ENCODE results near the gene LIPC.

Gene LIPC

DNA sequence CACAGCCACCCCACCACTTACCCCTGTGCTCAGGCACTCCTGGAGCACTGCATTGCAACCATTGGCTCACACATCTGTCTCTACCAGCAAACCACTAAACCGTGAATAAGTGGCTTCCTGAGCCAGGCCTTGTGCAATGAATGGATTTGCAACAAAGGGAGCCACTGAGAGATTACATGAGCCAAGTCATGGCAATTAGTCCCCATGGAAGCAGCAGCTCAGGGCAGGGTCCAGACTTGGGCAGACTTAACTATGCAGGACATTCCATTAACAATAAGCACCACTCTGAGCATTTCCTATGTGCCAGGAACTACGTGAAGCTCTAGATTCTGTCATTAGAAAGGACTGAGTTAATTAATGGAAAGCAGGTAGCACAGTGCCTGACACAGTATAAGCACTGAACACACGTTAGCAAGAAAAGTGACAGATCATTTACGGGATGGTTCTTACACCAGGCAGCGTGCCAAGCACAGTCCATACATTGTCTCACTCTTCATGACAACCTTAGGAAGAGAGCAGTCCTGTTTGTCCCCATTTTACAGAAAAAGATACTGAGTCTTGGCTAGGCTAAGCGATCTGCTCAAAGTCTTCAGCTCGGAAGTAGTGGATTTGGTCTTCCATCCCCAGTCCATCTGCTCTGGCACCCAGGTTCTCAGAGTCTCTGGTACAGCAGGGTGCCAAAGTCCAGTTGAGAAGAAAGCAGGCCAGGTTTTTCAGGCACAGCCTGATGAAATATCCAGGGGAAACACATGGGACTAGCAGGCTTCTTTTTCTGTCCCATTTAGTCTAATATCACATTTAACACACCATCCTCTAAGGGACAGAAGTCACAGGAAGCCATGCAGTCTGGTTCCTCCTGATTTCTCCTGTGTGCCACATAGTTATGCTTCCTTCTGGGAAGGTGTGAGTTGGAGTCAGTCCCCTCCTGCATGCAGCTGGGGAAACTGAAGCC is 44.1 kb downstream of the LIPC start:
- DNase-seq (ENCODE audit: low spot score) = peak; percentile 29

DNA sequence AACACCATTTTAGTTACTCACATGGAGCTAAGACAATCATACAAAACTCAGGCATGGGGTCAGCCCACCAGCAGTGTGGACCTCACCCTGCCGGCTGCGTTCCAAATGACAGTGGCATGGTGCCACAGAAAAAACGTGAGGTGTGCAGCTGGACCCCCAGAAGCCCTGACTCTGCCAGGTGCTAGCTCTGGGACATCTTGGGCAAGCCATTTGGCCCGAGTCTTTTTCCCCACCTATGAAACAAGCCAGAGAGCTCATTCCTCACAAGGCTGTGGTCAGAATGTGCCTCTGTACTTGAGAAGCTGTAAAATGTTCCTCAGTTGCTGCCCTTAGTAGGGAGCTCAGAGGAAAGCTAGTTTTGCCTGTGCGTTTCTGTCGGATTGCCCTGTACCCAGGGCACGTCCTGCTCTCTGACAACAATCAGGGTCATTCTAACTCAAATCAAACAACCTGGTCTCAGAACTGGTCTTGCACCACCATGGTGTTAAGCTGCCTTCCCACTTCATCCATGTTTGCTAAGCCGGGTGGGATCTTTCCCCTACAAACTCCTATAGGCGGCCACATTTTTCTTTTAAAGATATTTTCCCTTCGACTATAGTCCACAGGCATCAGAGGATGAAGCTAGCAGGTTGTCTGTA is 44.9 kb downstream of the LIPC start:
- DNase-seq (ENCODE audit: low spot score) = no peak

DNA sequence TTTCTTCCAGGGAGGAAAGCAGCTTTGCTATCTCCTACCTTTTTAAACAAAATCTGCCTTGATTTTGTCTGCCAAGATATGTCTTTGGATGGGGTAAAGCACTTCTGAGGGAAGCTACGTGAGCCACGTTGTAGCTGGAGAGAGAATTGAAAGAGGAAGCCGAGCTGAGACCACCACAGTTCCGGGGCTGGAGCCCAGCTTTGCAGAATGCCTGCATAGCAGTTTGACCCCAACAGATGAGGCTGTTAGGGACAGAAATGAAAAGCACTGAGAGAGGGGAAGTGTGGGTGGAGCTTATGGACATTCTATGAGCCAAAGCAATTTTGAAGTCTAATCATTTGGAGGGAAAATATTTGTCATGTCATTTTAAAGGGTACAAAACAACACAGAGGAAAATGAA is 45.4 kb downstream of the LIPC start:
- peak; percentile 39 for DNase-seq (ENCODE audit: low spot score)

DNA sequence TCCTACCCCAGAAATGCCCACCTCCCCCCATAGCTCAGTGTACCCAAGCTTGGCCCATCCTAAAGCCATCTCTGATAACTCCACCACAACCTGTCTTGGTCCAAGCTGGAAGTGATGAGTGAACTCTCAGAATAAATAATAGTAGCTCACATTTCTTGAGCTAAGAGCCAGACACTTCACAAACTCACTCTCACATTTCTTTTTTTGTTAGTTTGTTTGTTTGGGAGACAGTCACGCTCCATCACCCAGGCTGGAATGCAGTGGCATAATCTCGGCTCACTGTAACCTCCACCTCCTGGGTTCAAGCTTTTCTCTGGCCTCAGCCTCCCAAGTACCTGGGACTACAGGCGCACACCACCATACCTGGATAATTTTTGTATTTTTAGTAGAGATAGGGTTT is 46.2 kb downstream of the LIPC start:
- DNase-seq (ENCODE audit: low spot score) = no peak

DNA sequence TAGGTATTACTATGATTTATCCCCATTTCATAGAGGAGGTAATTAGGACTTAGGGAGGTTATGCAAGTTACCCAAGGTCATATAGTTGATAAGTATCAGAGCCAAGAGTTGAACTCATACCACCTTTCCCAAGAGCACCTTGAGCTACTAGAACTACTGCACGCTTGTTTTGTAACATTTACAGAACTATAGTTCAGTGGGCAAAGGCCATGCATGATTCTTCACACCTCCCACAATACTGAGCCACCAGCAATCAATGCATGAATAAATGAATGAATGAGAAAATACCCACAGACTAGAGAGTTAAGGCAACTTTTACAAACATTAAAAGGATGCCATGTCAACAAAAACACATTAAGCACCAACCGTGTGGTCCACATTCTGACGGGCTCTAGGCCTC is 46.8 kb downstream of the LIPC start:
- DNase-seq (ENCODE audit: low spot score) = no peak

DNA sequence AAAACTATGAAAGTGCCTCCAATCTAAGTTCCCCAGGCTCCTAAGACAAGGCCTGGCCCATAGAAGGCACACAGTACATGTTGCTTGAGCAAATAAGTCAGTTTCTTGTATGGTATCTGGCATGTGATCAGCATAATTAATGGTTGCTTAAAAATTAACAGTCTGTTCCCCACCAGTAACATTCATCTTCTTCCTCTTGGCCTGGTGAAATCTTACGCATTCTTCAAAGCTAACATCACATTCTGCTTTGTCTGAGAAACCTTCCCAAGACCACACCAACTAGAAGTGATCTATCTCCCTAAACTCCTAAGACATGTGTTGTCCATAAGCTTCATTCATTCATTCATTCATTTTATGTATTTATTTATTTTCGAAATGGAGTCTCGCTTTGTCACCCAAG is 48.1 kb downstream of the LIPC start:
- DNase-seq (ENCODE audit: low spot score) = no peak

DNA sequence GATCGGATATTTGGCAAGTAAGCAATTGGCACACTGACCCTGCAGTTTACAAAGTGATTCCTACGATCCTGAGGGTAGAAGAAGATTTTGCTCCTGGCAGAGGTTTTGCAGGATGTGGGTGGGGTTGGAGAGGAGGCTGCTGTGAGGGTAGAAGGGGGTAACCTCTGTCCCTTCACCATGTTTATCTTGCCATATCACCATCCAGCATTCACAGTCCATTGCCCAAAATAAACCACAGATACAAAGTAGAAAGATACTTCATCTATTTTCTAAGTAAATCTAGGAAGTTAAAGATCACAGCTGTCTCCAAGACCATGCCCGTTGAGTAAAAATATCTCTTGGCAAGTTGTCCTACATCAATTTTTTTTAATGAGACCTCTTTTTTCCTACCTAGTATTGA is 51.6 kb downstream of the LIPC start:
- DNase-seq (ENCODE audit: low spot score) = no peak

DNA sequence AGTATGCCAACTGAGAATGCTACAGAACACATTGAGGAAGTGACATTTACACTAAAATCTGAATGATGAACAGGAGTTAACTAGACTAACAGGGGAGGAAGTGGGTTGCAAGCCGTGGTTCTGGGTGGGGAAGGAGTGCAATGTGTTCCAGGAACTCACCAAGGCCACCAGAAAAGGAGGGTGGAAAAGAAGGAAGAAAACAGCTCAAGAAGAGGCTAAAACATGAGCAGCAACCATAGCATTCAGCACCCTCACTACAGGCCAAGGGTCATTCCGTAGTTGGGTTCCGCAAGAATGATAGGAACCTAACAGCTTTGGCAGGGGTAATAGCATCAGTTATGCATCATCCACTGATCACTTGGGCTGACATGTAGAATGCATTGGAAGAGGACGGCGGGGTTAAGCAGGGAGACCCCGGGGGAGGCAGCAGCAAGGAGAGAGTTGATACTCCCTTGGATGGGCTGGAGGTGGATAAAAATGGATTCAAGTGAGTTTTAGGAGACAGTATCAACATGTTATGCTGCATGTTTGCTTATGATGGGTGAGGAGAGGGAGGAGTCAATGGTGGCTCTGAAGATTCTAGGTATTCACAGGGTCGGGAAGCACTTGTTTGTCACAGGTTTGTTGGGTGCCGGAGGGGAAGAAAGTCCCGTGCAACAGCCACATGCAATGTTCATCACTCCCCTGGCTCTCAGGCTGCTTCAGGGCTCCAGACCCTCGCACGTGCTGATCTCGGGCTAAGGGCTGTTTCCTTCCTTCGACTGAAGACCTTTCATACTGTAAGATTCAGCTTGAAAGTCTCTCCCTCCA is 53.2 kb downstream of the LIPC start:
- DNase-seq (ENCODE audit: low spot score) = peak; percentile 46

DNA sequence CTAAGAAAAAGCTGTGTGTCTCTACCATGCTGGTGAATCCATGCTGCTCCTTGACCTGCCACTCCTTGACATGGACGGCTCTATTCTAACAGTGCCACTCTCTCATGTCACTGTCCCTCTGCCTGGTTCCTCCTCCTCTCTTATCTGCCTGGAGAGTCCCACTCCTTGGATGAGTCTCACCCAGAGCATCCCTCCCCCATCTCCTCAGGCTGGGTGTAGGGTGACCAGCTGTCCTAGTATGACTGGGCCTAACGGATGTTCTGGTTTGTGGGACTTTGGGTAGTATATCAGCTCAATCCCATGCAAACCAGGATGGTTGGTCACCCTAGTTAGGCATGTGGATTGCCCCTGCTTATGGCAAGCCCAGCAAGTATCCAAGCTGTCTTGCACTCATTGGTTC is 54.3 kb downstream of the LIPC start:
- no peak for DNase-seq (ENCODE audit: low spot score)

DNA sequence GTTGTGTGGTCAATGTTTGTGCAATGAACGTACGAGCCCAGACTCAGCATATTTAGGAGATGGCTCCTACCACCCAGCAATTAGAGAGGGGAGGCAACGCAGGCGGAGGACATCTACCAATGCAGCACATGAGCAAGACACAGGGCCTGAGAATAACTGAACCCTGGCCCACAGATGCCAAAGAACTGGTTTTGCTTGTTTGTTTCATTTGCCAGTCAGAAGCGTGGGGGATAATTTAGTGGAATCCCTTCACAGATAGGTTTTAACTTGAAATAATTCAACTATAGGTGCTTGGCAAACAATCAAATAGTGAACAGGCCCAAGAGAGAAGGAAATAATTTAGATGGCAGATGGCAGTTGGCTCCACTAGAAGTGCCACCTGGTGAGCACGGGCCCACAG is 54.8 kb downstream of the LIPC start:
- no peak for DNase-seq (ENCODE audit: low spot score)

DNA sequence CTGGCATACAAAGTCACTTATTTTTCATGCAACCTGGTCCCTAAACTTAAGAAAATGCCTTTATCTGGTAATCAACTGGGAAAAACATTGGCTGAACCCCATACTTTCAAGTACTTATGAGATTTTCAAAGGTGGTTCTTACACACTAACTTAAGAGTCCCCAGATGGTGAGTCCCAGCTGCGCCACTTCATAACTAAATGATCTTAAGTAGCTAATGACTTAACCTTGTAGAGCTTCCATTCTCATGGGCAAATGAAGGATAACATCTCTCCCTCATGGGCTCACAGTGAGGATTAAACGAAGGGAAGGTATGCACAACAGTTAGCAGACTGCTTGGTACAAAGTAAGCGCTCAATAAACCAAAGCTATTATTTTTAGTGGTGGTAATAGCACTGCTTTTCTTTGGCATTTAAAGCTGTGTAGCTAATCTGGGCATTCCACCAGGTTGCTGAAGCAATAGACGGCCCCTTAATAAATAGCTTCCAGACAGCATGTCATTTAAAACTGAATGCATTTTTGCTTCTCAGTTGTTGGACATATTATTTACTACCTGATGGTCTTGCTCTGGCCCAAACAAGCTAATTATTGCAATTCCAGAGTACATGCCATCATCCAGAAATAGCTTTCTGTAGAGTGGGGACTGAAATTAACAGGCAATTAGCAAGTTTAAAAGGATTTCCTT is 55.4 kb downstream of the LIPC start:
- DNase-seq (ENCODE audit: low spot score) = no peak

DNA sequence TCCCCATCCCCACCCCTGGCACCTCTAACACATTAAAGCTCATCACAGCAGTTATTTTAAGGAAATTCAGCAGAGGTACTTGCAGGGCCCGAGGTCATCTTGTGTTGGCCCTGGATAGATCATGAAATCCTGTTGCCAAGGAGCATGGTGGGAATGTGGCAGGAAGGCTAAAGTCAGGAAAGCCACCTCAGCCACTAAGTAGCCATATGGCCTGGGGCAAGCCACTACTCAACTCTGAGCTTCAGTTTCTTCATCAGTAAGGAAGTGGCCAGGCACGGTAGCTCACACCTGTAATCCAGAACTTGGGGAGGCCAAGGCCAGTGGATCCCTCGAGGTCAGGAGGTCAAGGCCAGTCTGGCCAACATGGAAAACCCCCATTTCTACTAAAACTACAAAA is 55.9 kb downstream of the LIPC start:
- no peak for DNase-seq (ENCODE audit: low spot score)

DNA sequence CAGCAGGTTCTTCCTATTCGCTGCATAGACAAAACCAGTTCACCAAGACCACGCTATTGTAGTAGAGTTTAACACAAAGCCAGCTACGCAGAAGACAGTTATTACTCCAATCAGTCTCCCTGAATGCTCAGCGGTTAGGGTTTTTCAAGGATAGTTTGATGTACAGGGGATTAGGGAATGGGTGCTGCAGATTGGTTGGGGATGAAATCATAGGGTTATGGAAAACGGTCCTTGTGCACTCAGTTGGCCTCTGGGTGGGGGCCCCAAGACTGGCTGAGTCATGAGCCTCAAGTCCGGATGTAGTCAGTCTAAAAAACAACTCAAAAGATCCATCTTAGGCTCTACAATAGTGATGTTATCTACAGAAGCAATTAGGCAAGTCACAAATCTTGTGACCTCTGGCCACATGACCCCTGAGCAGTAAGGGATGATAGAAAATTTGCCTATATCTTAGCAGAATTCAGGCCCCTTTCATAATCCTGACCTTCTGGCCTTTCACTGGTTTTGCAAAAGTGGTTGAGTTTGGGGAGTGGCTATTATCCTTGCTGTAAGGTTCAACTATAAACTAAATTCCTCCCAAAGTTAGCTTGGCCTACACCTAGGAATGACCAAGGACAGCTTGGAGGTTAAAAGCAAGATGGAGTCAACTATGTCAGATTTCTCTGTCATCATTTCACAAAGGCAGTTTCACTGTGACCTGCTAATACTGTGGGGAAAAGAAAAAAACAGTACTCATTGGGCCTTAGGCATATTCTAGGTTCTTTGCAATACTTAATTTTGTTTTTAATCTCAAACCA is 57.7 kb downstream of the LIPC start:
- DNase-seq (ENCODE audit: low spot score) = no peak

DNA sequence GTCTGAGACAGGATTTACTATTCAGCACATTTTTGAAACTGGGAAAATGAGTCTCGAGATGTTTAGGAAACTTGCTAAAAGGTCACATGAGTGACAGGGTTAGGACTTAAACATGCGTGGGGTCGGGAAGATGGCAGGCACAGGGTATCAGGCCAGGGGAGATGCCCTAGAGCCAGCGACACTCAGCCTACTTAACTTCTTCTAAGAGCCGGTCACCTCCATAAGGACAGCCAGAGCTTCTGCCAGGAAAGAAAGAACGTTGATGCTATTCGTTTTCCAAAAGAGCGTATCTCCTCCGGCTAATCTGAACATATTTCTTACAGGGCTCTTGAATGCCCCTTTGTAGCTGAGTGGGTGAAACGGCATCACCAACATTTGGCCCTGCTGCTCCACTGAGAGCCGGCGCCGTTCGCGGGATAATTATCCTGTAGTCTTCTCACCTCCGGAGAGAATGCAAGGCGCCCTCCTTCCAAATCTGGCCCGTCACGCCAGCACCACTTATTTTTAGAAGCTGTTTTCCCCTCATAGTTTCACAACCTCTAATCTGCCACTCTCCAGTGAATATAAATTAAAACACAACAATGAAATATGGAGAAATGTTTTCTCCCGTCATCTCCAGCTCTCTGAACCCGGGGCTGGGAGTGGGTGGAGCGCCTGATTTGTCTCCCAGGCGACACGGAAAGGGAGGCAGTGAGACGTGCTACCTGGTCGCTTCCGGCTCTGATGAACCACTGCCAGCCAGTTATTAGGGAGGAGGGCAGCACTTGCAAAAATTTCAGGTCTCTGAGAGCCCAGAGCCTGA is 58.5 kb downstream of the LIPC start:
- no peak for DNase-seq (ENCODE audit: low spot score)

DNA sequence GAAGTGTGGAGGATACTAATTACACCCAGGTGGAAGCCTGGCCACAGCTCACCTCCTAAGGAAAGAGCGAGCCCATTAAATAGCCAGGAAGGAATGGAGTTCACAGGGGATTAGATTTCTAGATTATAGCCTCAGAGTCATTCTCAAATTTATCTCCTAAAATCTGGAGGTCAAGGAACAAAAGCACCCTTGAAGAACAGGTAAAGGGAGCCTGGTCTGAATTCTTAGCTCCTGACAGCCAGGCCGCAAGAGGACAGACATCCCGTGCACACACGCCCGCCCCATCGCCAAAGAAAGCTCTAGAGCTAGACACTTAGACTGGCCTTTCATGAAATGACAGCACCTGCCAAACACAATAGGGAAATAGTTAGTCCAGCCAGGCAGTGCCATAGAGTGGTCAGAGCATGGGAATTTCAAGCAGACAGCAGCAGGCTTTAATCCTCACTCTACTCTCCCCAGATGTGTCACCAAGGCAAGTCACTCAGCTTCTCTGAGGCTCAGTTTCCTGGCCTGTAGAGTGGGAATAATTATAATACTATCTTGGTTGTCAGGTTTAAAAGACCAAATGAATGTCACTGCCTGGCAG is 59.2 kb downstream of the LIPC start:
- DNase-seq (ENCODE audit: low spot score) = no peak

DNA sequence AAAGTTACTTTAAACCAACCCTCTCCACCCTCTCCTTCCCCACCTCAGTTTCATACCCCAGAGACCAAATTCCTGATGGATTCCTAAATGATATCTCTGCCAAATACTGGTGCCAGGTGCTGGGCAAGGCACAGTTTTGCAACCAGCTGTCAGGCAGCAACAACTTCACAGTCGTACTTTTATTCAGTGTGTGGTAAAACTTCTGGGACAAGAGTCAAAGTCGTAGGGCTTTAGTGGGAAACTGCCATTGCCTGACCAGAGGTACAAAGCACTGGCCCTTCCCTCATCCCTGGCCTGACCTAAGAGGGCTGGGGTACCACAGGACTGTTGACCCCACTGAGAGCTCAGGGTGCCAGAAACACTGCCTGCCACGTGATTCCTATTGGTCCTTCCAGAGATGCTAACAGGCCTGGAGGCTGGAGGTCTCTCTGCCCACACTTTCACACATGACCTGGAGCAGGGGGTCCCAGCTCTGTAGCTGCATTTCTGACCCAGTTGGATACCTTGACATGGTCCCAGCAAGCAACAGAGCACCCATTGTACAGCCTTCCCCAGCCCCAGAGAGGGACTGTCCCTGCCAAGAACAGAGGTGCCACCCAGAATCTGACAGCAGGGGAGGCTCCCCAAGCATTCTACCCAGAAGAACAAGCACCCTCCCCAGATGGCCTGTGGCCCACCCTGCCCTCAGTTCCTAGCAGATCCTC is 59.9 kb downstream of the LIPC start:
- DNase-seq (ENCODE audit: low spot score) = no peak

DNA sequence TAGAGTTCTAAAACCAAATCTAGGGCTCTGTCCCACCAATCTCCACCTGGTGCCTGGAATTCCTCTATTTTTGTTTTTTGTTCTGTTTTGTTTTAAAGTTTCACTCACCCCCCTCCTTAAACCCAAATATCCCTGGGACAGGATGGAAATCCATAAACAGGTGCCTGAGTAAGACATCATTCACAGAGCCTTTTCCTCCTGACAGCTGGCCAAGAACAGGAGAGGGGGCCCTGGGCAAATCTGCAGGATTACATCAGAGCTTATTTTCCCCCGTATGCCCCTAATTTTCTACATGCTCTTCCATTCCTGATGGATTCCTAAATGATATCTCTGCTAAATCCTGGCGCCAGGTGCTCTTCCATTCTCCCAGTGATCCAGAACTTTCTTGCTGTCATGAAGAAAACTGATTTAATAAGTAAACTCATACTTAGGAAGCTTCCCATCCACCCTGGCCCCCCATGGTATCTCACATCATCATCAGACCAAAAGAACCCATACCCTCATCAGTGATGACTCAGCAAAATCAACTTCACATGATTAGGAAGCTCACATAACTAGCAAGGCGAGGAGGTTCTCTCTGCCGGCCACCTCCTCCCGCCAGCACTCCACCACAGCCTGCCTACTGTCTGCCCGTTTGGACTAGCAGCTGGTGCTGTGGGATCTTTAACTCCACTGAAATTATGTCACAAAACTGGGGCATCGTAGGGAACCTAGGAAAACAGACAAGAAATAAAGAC is 61.0 kb downstream of the LIPC start:
- DNase-seq (ENCODE audit: low spot score) = no peak

DNA sequence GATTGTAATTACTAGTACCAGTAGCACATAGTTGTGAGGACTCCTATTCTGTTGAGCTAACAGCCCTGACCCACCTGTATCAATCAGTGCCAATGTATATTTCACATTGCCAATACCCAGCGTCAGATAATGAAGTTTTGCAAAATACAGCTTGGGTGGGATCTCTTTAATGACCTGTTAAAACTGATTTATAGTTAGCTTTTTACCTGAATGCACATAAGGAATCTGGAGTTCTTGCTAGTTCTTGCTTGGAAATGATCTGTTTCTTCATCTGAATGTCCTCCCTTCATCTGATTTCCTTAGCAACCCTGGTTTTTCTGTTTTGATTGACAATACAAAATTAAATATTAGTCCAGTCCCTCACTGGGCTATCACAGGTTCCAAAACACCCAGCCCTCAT is 62.8 kb downstream of the LIPC start:
- no peak for DNase-seq (ENCODE audit: low spot score)
